Measurements from ENCODE around the gene HNRNPF.
"Not testable (repeated sequence)": the region's sequence is repeated elsewhere in the genome, so short reads cannot be mapped to it uniquely, and the experiment has no call there.

Gene HNRNPF

GRCh38 chr10:43344051-43344450 is 64.9 kb downstream of the HNRNPF start:
- DNase-seq, result no peak

GRCh38 chr10:43343126-43343525 is 65.9 kb downstream of the HNRNPF start:
- DNase-seq, result no peak

GRCh38 chr10:43342279-43343125 is 66.5 kb downstream of the HNRNPF start:
- DNase-seq, result no peak

GRCh38 chr10:43341450-43341849 is 67.5 kb downstream of the HNRNPF start:
- no peak for DNase-seq

GRCh38 chr10:43340619-43341018 is 68.4 kb downstream of the HNRNPF start:
- no peak for DNase-seq

GRCh38 chr10:43340101-43340500 is 68.9 kb downstream of the HNRNPF start:
- no peak for DNase-seq

GRCh38 chr10:43339136-43339535 is 69.8 kb downstream of the HNRNPF start:
- no peak for DNase-seq

- DNase-seq, result no peak
These were observed 70.9 kb downstream of the HNRNPF start for GRCh38 chr10:43338117-43338516.

GRCh38 chr10:43337536-43337935 is 71.5 kb downstream of the HNRNPF start:
- not testable (repeated sequence) for DNase-seq

GRCh38 chr10:43336641-43337318 is 72.2 kb downstream of the HNRNPF start:
- no peak for DNase-seq

- DNase-seq, result no peak
These were observed 72.9 kb downstream of the HNRNPF start for GRCh38 chr10:43336061-43336460.

Measured in AML-193 (cell line).